Gastroesophageal sphincter (tissue), 4 donors: ENCODE data around the gene FGF18. TPM values are rescaled to one million over a fixed set of nuclear protein-coding genes. Genes with fewer than 3 reads are reported as not detected.

Source experiments
- ATAC-seq: fragments of 150-250 bp; one replicate; pipeline ENCODE4 v1.9.1; 2016; ENCODE audit warnings: mild to moderate bottlenecking, moderate library complexity
- H3K27ac ChIP-seq, 4 donors: fragments of 200-600 bp; sonication (generic) in 3 of 4; 1 replicate in 3 of 4; 2 replicates in 1 of 4; pipeline ENCODE4 v1.5.1; 2016 to 2019
- H3K27me3 ChIP-seq: fragments of 200-600 bp; sonication (generic); one replicate; pipeline ENCODE4 v1.5.1; 2019
- H3K36me3 ChIP-seq, 2 donors: fragments of 200-600 bp; sonication (generic); one replicate each; pipeline ENCODE4 v1.5.1; 2019; ENCODE audit warnings: control low read depth in 1 of 2
- H3K4me1 ChIP-seq, 3 donors: fragments of 200-600 bp; sonication (generic); 1 replicate in 2 of 3; 2 replicates in 1 of 3; pipeline ENCODE4 v1.5.1; 2016 to 2019; ENCODE audit warnings: control low read depth in 2 of 3
- H3K4me3 ChIP-seq, 2 donors: fragments of 200-600 bp; sonication (generic); one replicate each; pipeline ENCODE4 v1.5.1; 2019; ENCODE audit warnings: mild to moderate bottlenecking in 1 of 2, moderate library complexity in 1 of 2
- H3K9me3 ChIP-seq, 3 donors: fragments of 200-600 bp; sonication (generic); one replicate each; pipeline ENCODE4 v1.5.1; 2017 to 2019; ENCODE audit warnings: control low read depth in 2 of 3
- CTCF ChIP-seq, 4 experiments: fragments of 200-600 bp in 2 of 4; fragments of 450-650 bp in 2 of 4; sonication (generic) in 1 of 4; IDR thresholded peaks; one replicate each; pipeline ENCODE4 v1.5.1; 2017 to 2019; ENCODE audit warnings: antibody characterized with exemption in 4 of 4, mild to moderate bottlenecking in 2 of 4, moderate library complexity in 2 of 4
- EP300 ChIP-seq: sonication (generic); formaldehyde crosslinking; IDR thresholded peaks from one replicate; pipeline ENCODE4 v1.6.1; 2017; ENCODE audit warnings: antibody characterized with exemption, mild to moderate bottlenecking
- POLR2A ChIP-seq, 2 donors: fragments of 450-650 bp; IDR thresholded peaks; one replicate each; pipeline ENCODE4 v1.6.1; 2017; ENCODE audit warnings: antibody characterized with exemption in 2 of 2, mild to moderate bottlenecking in 2 of 2, moderate library complexity in 1 of 2
- POLR2AphosphoS5 ChIP-seq: sonication (generic); formaldehyde crosslinking; IDR thresholded peaks from one replicate; pipeline ENCODE4 v1.6.1; 2017; ENCODE audit warnings: antibody characterized with exemption
- WGBS, 2 donors: methylation state at CpG; one replicate each; pipeline ENCODE4 v1.1.5; 2018; ENCODE audit warnings: low coverage in 1 of 2; 5-methylcytosine and 5-hydroxymethylcytosine counted together
- total RNA-seq, 4 donors: library from RNA; depleted of rRNA; stranded (reverse); fragments of >200 nt; gene quantifications; one replicate each; pipeline ENCODE4 v1.1.0, GENCODE V29; 2016

Gene FGF18
- total RNA-seq, 4 donors from 2014 or later, result 1.8 to 2.1 TPM; not detected in 2

GRCh38 chr5:171428809-171429542 lies 9.5 kb downstream of the FGF18 start:
- Histone ChIP-seq H3K27me3 (no peaks in the 10 kb centered on the region), H3K4me3 (no peak overlapping the region), H3K4me1 (no peaks in the 10 kb centered on the region), H3K27ac (no peak overlapping the region), H3K9me3 (no peaks in the 10 kb centered on the region), H3K36me3 (no peaks in the 10 kb centered on the region)
- TF ChIP-seq POLR2A (IDR thresholded peaks at IDR 0.05) (no peak), EP300 (no peak), POLR2AphosphoS5 (no peak), CTCF (IDR thresholded peaks at IDR 0.05) (no peak)
- ATAC-seq, result no peak
- WGBS, 2 donors, result 92 to 93% methylated on average over 4 to 6 of the region's 16 CpGs

- H3K27me3 ChIP-seq, result no peaks in the 10 kb centered on the region
- no peak for ATAC-seq
- H3K4me1 ChIP-seq, result no peaks in the 10 kb centered on the region
- H3K9me3 ChIP-seq, result no peaks in the 10 kb centered on the region
- H3K4me3 ChIP-seq, result no peak overlapping the region
- no peaks in the 10 kb centered on the region for H3K36me3 ChIP-seq
- 88% methylated on average over 1 of the region's 4 CpGs; no CpG with 5 or more reads in 1 of the 2 donors for WGBS, 2 donors
- TF ChIP-seq POLR2AphosphoS5, result no peak
- TF ChIP-seq POLR2A (IDR thresholded peaks at IDR 0.05), result no peak
- TF ChIP-seq EP300, result no peak
- H3K27ac ChIP-seq, result no peak overlapping the region
These were observed 10.1 kb downstream of the FGF18 start for GRCh38 chr5:171429543-171429910.

DNA sequence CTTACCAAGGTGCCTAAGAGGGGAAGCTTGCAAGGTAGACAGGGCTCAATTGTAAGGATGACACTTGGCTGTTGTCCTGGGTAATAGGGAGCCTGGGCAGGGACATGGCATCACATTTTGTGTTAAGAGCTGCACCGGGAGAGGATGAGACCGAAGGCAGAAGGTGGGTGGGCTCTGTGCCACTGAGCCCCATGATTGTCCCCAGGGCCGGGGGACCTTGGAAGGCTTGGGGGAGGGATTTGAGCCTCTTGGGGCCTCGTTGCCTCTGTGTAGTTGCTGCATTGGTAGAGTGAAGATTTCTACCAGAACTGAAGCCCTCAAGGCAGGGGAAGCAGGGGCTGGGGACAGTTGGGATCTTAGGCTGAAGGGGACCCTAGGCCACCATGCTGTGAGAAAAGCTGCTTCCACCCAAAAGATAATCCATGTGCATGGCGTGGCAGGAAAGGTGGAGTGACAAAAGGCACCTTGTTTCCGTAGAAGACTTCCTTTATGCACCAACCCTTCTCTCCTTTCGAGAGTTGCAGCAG lies 11.9 kb downstream of the FGF18 start:
- no peaks in the 10 kb centered on the region for H3K36me3 ChIP-seq
- no peak overlapping the region for H3K27ac ChIP-seq
- no peak for TF ChIP-seq POLR2AphosphoS5
- TF ChIP-seq POLR2A (IDR thresholded peaks at IDR 0.05), result no peak
- no peak for TF ChIP-seq EP300
- TF ChIP-seq CTCF (IDR thresholded peaks at IDR 0.05), result no peak
- H3K9me3 ChIP-seq, result no peaks in the 10 kb centered on the region
- no peaks in the 10 kb centered on the region for H3K4me1 ChIP-seq
- no peak overlapping the region for H3K4me3 ChIP-seq
- no peaks in the 10 kb centered on the region for H3K27me3 ChIP-seq
- ATAC-seq, result no peak
- WGBS, 2 donors, result 84% methylated on average over 3 of the region's 7 CpGs; no CpG with 5 or more reads in 1 of the 2 donors

- Histone ChIP-seq H3K36me3 (no peaks in the 10 kb centered on the region), H3K27me3 (no peaks in the 10 kb centered on the region), H3K9me3 (no peaks in the 10 kb centered on the region), H3K27ac (no peak overlapping the region), H3K4me3 (no peak overlapping the region), H3K4me1 (no peaks in the 10 kb centered on the region)
- WGBS, 2 donors, result 97 to 100% methylated on average over 5 of the region's 8 CpGs
- no peak for ATAC-seq
- TF ChIP-seq CTCF (IDR thresholded peaks at IDR 0.05) (no peak), EP300 (no peak), POLR2AphosphoS5 (no peak), POLR2A (IDR thresholded peaks at IDR 0.05) (no peak)
These were observed 12.6 kb downstream of the FGF18 start for GRCh38 chr5:171432076-171432475.

- WGBS, 2 donors, result 100% methylated on average over 1 of the region's 16 CpGs
- H3K36me3 ChIP-seq, result no peaks in the 10 kb centered on the region
- H3K4me3 ChIP-seq, result no peak overlapping the region
These were observed 13.3 kb downstream of the FGF18 start for GRCh38 chr5:171432583-171433351.

More at GRCh38 chr5:171432583-171433351, 13.3 kb downstream of the FGF18 start:
- H3K9me3 ChIP-seq, result no peaks in the 10 kb centered on the region
- H3K4me1 ChIP-seq, result no peaks in the 10 kb centered on the region
- ATAC-seq, result no peak
- TF ChIP-seq CTCF (IDR thresholded peaks at IDR 0.05), result no peak
- TF ChIP-seq POLR2AphosphoS5, result no peak
- TF ChIP-seq POLR2A (IDR thresholded peaks at IDR 0.05), result no peak
- no peak for TF ChIP-seq EP300
- H3K27ac ChIP-seq, result no peak overlapping the region
- no peaks in the 10 kb centered on the region for H3K27me3 ChIP-seq
